ENCODE results near the gene RHBDD3. TPM values are rescaled to one million over a fixed set of nuclear protein-coding genes. Genes with fewer than 3 reads are reported as not detected.

RHBDD3 gene
- total and polyA plus RNA-seq, 2 experiments from 2014 or later: 55.0 to 115 TPM

DNA sequence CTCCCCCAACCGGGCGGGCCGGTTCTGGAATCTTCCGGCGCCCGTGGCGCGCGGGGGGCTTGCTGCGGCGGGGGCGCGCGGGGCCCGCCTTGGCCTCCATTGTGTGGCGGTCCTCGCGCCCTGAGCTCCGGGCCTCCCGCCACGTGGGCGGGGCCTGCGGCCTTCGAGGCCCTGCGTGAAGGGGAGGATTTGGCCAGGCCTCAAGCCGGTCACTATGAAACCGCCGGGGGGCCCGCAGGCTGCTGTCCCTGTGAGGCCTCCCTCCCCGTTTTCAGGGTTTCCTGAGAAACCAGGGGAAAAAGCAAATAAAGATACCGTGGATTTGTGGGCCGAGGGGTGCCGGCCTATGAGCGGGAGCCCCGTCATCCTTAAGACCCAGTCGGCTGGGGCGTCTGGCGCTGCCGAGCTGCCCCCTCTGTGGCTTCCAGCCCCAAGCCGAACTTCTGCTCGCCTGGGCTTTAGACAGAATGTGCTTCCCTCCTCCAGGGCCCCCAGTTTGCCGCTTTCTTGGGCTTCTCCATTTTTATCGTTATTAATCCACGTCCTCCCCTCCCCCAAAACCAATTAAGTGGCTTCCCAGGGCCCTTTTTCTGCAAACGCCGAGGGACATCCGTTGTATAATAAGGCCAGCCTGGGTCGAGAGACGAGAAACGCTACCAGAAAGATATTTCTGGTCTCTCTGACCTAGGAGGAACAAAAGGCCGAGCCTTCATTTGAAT, 889 bp upstream of the RHBDD3 start:
- Histone ChIP-seq H3K27me3 (ENCODE audit: insufficient read depth) (no peaks in the 10 kb centered on the region), H3K79me2 (replicated peaks; ENCODE audit: insufficient read depth) (peaks cover 77% of the 10 kb centered on the region), H3K4me1 (ENCODE audit: insufficient read depth) (peaks cover 34% of the 10 kb centered on the region), H3K4me2 (peak overlapping the region; percentile 100), H3K9me2 (ENCODE audit: insufficient read depth) (no peaks in the 10 kb centered on the region), H2AFZ (no peak overlapping the region), H3K4me3 (peak overlapping the region; percentile 99), H4K20me1 (replicated peaks; ENCODE audit: insufficient read depth) (peaks cover 46% of the 10 kb centered on the region), H3F3A (replicated peaks; ENCODE audit: low read depth) (peaks cover 5% of the 10 kb centered on the region), H3K27ac (ENCODE audit: low read depth) (peak overlapping the region; percentile 100), H3K36me3 (ENCODE audit: insufficient read depth) (peaks cover 34% of the 10 kb centered on the region)
- Mint-ChIP-seq H3K27ac (peak overlapping the region; percentile 100), H3K4me1 (peaks cover 40% of the 10 kb centered on the region), H3K36me3 (ENCODE audit: low read depth) (peaks cover 79% of the 10 kb centered on the region), H3K4me3 (peak overlapping the region; percentile 92), H3K27me3 (ENCODE audit: insufficient read depth, low read depth, poor library complexity) (peaks cover 19% of the 10 kb centered on the region), H3K9me3 (no peaks in the 10 kb centered on the region)
- TF ChIP-seq STAT1 (IDR thresholded peaks at IDR 0.05; ENCODE audit: unreplicated experiment): no peak
- TF ChIP-seq POLR2AphosphoS5 (IDR thresholded peaks at IDR 0.05; ENCODE audit: low read depth): no peak
- no peak for TF ChIP-seq NANOG (IDR thresholded peaks at IDR 0.05; ENCODE audit: borderline replicate concordance)
- TF ChIP-seq EZH2phosphoT487 (IDR thresholded peaks at IDR 0.05; ENCODE audit: unreplicated experiment): no peak
- TF ChIP-seq EZH2 (IDR thresholded peaks at IDR 0.05; ENCODE audit: low read depth, unreplicated experiment): no peak
- TF ChIP-seq, protein P1, sequence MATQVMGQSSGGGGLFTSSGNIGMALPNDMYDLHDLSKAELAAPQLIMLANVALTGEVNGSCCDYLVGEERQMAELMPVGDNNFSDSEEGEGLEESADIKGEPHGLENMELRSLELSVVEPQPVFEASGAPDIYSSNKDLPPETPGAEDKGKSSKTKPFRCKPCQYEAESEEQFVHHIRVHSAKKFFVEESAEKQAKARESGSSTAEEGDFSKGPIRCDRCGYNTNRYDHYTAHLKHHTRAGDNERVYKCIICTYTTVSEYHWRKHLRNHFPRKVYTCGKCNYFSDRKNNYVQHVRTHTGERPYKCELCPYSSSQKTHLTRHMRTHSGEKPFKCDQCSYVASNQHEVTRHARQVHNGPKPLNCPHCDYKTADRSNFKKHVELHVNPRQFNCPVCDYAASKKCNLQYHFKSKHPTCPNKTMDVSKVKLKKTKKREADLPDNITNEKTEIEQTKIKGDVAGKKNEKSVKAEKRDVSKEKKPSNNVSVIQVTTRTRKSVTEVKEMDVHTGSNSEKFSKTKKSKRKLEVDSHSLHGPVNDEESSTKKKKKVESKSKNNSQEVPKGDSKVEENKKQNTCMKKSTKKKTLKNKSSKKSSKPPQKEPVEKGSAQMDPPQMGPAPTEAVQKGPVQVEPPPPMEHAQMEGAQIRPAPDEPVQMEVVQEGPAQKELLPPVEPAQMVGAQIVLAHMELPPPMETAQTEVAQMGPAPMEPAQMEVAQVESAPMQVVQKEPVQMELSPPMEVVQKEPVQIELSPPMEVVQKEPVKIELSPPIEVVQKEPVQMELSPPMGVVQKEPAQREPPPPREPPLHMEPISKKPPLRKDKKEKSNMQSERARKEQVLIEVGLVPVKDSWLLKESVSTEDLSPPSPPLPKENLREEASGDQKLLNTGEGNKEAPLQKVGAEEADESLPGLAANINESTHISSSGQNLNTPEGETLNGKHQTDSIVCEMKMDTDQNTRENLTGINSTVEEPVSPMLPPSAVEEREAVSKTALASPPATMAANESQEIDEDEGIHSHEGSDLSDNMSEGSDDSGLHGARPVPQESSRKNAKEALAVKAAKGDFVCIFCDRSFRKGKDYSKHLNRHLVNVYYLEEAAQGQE (IDR thresholded peaks at IDR 0.05; ENCODE audit: unreplicated experiment): no peak
- TF ChIP-seq ZNF114 (CRISPR knock-in tag; IDR thresholded peaks at IDR 0.05): no peak
- no peak for TF ChIP-seq ZNF331 (CRISPR knock-in tag; IDR thresholded peaks at IDR 0.05; ENCODE audit: low read depth)
- TF ChIP-seq, protein P2, sequence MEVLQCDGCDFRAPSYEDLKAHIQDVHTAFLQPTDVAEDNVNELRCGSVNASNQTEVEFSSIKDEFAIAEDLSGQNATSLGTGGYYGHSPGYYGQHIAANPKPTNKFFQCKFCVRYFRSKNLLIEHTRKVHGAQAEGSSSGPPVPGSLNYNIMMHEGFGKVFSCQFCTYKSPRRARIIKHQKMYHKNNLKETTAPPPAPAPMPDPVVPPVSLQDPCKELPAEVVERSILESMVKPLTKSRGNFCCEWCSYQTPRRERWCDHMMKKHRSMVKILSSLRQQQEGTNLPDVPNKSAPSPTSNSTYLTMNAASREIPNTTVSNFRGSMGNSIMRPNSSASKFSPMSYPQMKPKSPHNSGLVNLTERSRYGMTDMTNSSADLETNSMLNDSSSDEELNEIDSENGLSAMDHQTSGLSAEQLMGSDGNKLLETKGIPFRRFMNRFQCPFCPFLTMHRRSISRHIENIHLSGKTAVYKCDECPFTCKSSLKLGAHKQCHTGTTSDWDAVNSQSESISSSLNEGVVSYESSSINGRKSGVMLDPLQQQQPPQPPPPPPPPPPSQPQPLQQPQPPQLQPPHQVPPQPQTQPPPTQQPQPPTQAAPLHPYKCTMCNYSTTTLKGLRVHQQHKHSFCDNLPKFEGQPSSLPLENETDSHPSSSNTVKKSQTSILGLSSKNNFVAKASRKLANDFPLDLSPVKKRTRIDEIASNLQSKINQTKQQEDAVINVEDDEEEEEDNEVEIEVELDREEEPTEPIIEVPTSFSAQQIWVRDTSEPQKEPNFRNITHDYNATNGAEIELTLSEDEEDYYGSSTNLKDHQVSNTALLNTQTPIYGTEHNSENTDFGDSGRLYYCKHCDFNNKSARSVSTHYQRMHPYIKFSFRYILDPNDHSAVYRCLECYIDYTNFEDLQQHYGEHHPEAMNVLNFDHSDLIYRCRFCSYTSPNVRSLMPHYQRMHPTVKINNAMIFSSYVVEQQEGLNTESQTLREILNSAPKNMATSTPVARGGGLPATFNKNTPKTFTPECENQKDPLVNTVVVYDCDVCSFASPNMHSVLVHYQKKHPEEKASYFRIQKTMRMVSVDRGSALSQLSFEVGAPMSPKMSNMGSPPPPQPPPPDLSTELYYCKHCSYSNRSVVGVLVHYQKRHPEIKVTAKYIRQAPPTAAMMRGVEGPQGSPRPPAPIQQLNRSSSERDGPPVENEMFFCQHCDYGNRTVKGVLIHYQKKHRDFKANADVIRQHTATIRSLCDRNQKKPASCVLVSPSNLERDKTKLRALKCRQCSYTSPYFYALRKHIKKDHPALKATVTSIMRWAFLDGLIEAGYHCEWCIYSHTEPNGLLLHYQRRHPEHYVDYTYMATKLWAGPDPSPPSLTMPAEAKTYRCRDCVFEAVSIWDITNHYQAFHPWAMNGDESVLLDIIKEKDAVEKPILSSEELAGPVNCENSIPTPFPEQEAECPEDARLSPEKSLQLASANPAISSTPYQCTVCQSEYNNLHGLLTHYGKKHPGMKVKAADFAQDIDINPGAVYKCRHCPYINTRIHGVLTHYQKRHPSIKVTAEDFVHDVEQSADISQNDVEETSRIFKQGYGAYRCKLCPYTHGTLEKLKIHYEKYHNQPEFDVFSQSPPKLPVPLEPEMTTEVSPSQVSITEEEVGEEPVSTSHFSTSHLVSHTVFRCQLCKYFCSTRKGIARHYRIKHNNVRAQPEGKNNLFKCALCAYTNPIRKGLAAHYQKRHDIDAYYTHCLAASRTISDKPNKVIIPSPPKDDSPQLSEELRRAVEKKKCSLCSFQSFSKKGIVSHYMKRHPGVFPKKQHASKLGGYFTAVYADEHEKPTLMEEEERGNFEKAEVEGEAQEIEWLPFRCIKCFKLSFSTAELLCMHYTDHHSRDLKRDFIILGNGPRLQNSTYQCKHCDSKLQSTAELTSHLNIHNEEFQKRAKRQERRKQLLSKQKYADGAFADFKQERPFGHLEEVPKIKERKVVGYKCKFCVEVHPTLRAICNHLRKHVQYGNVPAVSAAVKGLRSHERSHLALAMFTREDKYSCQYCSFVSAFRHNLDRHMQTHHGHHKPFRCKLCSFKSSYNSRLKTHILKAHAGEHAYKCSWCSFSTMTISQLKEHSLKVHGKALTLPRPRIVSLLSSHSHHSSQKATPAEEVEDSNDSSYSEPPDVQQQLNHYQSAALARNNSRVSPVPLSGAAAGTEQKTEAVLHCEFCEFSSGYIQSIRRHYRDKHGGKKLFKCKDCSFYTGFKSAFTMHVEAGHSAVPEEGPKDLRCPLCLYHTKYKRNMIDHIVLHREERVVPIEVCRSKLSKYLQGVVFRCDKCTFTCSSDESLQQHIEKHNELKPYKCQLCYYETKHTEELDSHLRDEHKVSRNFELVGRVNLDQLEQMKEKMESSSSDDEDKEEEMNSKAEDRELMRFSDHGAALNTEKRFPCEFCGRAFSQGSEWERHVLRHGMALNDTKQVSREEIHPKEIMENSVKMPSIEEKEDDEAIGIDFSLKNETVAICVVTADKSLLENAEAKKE (CRISPR knock-in tag; IDR thresholded peaks at IDR 0.05): no peak
- TF ChIP-seq, protein P3, sequence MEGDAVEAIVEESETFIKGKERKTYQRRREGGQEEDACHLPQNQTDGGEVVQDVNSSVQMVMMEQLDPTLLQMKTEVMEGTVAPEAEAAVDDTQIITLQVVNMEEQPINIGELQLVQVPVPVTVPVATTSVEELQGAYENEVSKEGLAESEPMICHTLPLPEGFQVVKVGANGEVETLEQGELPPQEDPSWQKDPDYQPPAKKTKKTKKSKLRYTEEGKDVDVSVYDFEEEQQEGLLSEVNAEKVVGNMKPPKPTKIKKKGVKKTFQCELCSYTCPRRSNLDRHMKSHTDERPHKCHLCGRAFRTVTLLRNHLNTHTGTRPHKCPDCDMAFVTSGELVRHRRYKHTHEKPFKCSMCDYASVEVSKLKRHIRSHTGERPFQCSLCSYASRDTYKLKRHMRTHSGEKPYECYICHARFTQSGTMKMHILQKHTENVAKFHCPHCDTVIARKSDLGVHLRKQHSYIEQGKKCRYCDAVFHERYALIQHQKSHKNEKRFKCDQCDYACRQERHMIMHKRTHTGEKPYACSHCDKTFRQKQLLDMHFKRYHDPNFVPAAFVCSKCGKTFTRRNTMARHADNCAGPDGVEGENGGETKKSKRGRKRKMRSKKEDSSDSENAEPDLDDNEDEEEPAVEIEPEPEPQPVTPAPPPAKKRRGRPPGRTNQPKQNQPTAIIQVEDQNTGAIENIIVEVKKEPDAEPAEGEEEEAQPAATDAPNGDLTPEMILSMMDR (conservative IDR thresholded peaks at IDR 0.05; ENCODE audit: low read depth in 2 of 2): no peak
- TF ChIP-seq, protein P4, sequence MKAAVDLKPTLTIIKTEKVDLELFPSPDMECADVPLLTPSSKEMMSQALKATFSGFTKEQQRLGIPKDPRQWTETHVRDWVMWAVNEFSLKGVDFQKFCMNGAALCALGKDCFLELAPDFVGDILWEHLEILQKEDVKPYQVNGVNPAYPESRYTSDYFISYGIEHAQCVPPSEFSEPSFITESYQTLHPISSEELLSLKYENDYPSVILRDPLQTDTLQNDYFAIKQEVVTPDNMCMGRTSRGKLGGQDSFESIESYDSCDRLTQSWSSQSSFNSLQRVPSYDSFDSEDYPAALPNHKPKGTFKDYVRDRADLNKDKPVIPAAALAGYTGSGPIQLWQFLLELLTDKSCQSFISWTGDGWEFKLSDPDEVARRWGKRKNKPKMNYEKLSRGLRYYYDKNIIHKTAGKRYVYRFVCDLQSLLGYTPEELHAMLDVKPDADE (IDR thresholded peaks at IDR 0.05): no peak
- no peak for TF ChIP-seq CREB1 (CRISPR knock-in tag; IDR thresholded peaks at IDR 0.05; ENCODE audit: low read depth)
- TF ChIP-seq JUNB (IDR thresholded peaks at IDR 0.05; ENCODE audit: unreplicated experiment): no peak
- ATAC-seq (peak; percentile 55), DNase-seq (ENCODE audit: low spot score) (peak; percentile 48)
